ENCODE measurements around the gene METTL13.

Gene METTL13

GRCh38 chr1:171819946-171820345 lies 38.5 kb downstream of the METTL13 start:
- WGBS, 2 donors (ENCODE audit: extremely low coverage in 2 of 2, insufficient read length in 2 of 2, insufficient replicate concordance in 1 of 2) = no CpG with 5 or more reads among the region's 2 CpGs
- Histone ChIP-seq H3K4me3 (ENCODE audit: low read length in 2 of 2) (no peak overlapping the region), H2BK120ac (ENCODE audit: low read depth, low read length) (no peak overlapping the region), H3K27ac (replicated peaks; ENCODE audit: low read length) (no peak overlapping the region), H3K4me2 (ENCODE audit: insufficient read depth, low read length, poor library complexity, severe bottlenecking) (no peak overlapping the region), H2AFZ (ENCODE audit: low read length) (no peak overlapping the region), H2BK5ac (ENCODE audit: low read length) (no peak overlapping the region), H3K14ac (ENCODE audit: low read length) (no peak overlapping the region), H3K36me3 (replicated peaks in 1 of 2; ENCODE audit: control insufficient read depth in 2 of 2, insufficient read depth in 2 of 2, low read length in 2 of 2) (no peaks in the 10 kb centered on the region), H3K79me1 (ENCODE audit: low read depth, low read length) (no peaks in the 10 kb centered on the region), H4K91ac (ENCODE audit: low read depth, low read length, poor library complexity) (no peak overlapping the region), H3K4me1 (ENCODE audit: control insufficient read depth in 2 of 2, insufficient read depth in 1 of 2, low read depth in 1 of 2, low read length in 2 of 2) (peaks cover 7 to 8% of the 10 kb centered on the region in 2 donors), H2BK15ac (ENCODE audit: low read length) (no peak overlapping the region), H4K8ac (ENCODE audit: low read depth, low read length) (no peak overlapping the region), H3K9ac (ENCODE audit: low read depth, low read length, poor library complexity) (no peak overlapping the region), H3K18ac (ENCODE audit: low read length) (no peak overlapping the region), H3K27me3 (ENCODE audit: control insufficient read depth in 3 of 3, insufficient read depth in 3 of 3, low read depth in 1 of 3, low read length in 3 of 3) (peaks cover 0 to 8% (median 0%) of the 10 kb centered on the region in 3 experiments), H3K4ac (ENCODE audit: low read length) (no peak overlapping the region), H2AK5ac (ENCODE audit: low read depth, low read length) (no peak overlapping the region), H3K23ac (ENCODE audit: low read depth, low read length, poor library complexity) (no peak overlapping the region), H3K9me3 (replicated peaks in 1 of 2; ENCODE audit: control insufficient read depth in 2 of 2, insufficient read depth in 1 of 2, low read depth in 1 of 2, low read length in 2 of 2) (no peaks in the 10 kb centered on the region), H2BK12ac (ENCODE audit: low read length) (no peak overlapping the region)
- DNase-seq (ENCODE audit: low spot score) = no peak

GRCh38 chr1:171826973-171827372 lies 45.5 kb downstream of the METTL13 start:
- Histone ChIP-seq H2AFZ (ENCODE audit: low read length) (no peak overlapping the region), H3K9ac (ENCODE audit: low read depth, low read length, poor library complexity) (no peak overlapping the region), H3K23ac (ENCODE audit: low read depth, low read length, poor library complexity) (no peak overlapping the region), H3K27me3 (ENCODE audit: control insufficient read depth in 3 of 3, insufficient read depth in 3 of 3, low read depth in 1 of 3, low read length in 3 of 3) (no peaks in the 10 kb centered on the region), H3K18ac (ENCODE audit: low read length) (no peak overlapping the region), H2BK15ac (ENCODE audit: low read length) (no peak overlapping the region), H3K14ac (ENCODE audit: low read length) (no peak overlapping the region), H2BK12ac (ENCODE audit: low read length) (no peak overlapping the region), H3K4me2 (ENCODE audit: insufficient read depth, low read length, poor library complexity, severe bottlenecking) (no peak overlapping the region), H3K4me3 (ENCODE audit: low read length in 2 of 2) (no peak overlapping the region), H2BK5ac (ENCODE audit: low read length) (no peak overlapping the region), H3K27ac (replicated peaks; ENCODE audit: low read length) (no peak overlapping the region), H2BK120ac (ENCODE audit: low read depth, low read length) (no peak overlapping the region), H2AK5ac (ENCODE audit: low read depth, low read length) (no peak overlapping the region), H3K4me1 (ENCODE audit: control insufficient read depth in 2 of 2, insufficient read depth in 1 of 2, low read depth in 1 of 2, low read length in 2 of 2) (no peaks in the 10 kb centered on the region), H3K9me3 (replicated peaks in 1 of 2; ENCODE audit: control insufficient read depth in 2 of 2, insufficient read depth in 1 of 2, low read depth in 1 of 2, low read length in 2 of 2) (peaks cover 0 to 8% of the 10 kb centered on the region in 2 donors), H3K79me1 (ENCODE audit: low read depth, low read length) (no peaks in the 10 kb centered on the region), H3K4ac (ENCODE audit: low read length) (no peak overlapping the region), H4K91ac (ENCODE audit: low read depth, low read length, poor library complexity) (no peak overlapping the region), H4K8ac (ENCODE audit: low read depth, low read length) (no peak overlapping the region), H3K36me3 (replicated peaks in 1 of 2; ENCODE audit: control insufficient read depth in 2 of 2, insufficient read depth in 2 of 2, low read length in 2 of 2) (no peaks in the 10 kb centered on the region)
- WGBS, 2 donors (ENCODE audit: extremely low coverage in 2 of 2, insufficient read length in 2 of 2, insufficient replicate concordance in 1 of 2) = no CpG with 5 or more reads among the region's 1 CpG
- DNase-seq (ENCODE audit: low spot score) = no peak

GRCh38 chr1:171828794-171829193 lies 47.3 kb downstream of the METTL13 start:
- DNase-seq (ENCODE audit: low spot score) = no peak
- H2BK120ac ChIP-seq (ENCODE audit: low read depth, low read length) = no peak overlapping the region
- H3K18ac ChIP-seq (ENCODE audit: low read length) = no peak overlapping the region
- no CpG with 5 or more reads among the region's 11 CpGs for WGBS, 2 donors (ENCODE audit: extremely low coverage in 2 of 2, insufficient read length in 2 of 2, insufficient replicate concordance in 1 of 2)
- H3K27me3 ChIP-seq (ENCODE audit: control insufficient read depth in 3 of 3, insufficient read depth in 3 of 3, low read depth in 1 of 3, low read length in 3 of 3) = no peaks in the 10 kb centered on the region
- H3K9ac ChIP-seq (ENCODE audit: low read depth, low read length, poor library complexity) = no peak overlapping the region
- H3K4me1 ChIP-seq (ENCODE audit: control insufficient read depth in 2 of 2, insufficient read depth in 1 of 2, low read depth in 1 of 2, low read length in 2 of 2) = no peaks in the 10 kb centered on the region
- no peak overlapping the region for H3K4me2 ChIP-seq (ENCODE audit: insufficient read depth, low read length, poor library complexity, severe bottlenecking)
- H2BK5ac ChIP-seq (ENCODE audit: low read length) = no peak overlapping the region
- H3K79me1 ChIP-seq (ENCODE audit: low read depth, low read length) = no peaks in the 10 kb centered on the region
- H4K8ac ChIP-seq (ENCODE audit: low read depth, low read length) = no peak overlapping the region
- no peaks in the 10 kb centered on the region for H3K36me3 ChIP-seq (replicated peaks in 1 of 2; ENCODE audit: control insufficient read depth in 2 of 2, insufficient read depth in 2 of 2, low read length in 2 of 2)
- H4K91ac ChIP-seq (ENCODE audit: low read depth, low read length, poor library complexity) = no peak overlapping the region
- no peak overlapping the region for H2AFZ ChIP-seq (ENCODE audit: low read length)
- H2BK12ac ChIP-seq (ENCODE audit: low read length) = no peak overlapping the region
- no peak overlapping the region for H2AK5ac ChIP-seq (ENCODE audit: low read depth, low read length)
- H2BK15ac ChIP-seq (ENCODE audit: low read length) = no peak overlapping the region
- no peak overlapping the region for H3K27ac ChIP-seq (replicated peaks; ENCODE audit: low read length)
- no peak overlapping the region for H3K14ac ChIP-seq (ENCODE audit: low read length)
- no peak overlapping the region for H3K23ac ChIP-seq (ENCODE audit: low read depth, low read length, poor library complexity)
- H3K9me3 ChIP-seq (replicated peaks in 1 of 2; ENCODE audit: control insufficient read depth in 2 of 2, insufficient read depth in 1 of 2, low read depth in 1 of 2, low read length in 2 of 2) = peaks cover 0 to 8% of the 10 kb centered on the region in 2 donors
- no peak overlapping the region for H3K4ac ChIP-seq (ENCODE audit: low read length)
- no peak overlapping the region for H3K4me3 ChIP-seq (ENCODE audit: low read length in 2 of 2)

GRCh38 chr1:171833091-171833825 lies 51.8 kb downstream of the METTL13 start:
- Histone ChIP-seq H3K18ac (ENCODE audit: low read length) (no peak overlapping the region), H2BK5ac (ENCODE audit: low read length) (no peak overlapping the region), H2AK5ac (ENCODE audit: low read depth, low read length) (no peak overlapping the region), H2AFZ (ENCODE audit: low read length) (no peak overlapping the region), H3K14ac (ENCODE audit: low read length) (no peak overlapping the region), H3K9ac (ENCODE audit: low read depth, low read length, poor library complexity) (no peak overlapping the region), H3K36me3 (replicated peaks in 1 of 2; ENCODE audit: control insufficient read depth in 2 of 2, insufficient read depth in 2 of 2, low read length in 2 of 2) (no peaks in the 10 kb centered on the region), H3K4me1 (ENCODE audit: control insufficient read depth in 2 of 2, insufficient read depth in 1 of 2, low read depth in 1 of 2, low read length in 2 of 2) (no peaks in the 10 kb centered on the region), H4K8ac (ENCODE audit: low read depth, low read length) (no peak overlapping the region), H3K27ac (replicated peaks; ENCODE audit: low read length) (no peak overlapping the region), H4K91ac (ENCODE audit: low read depth, low read length, poor library complexity) (no peak overlapping the region), H3K9me3 (replicated peaks in 1 of 2; ENCODE audit: control insufficient read depth in 2 of 2, insufficient read depth in 1 of 2, low read depth in 1 of 2, low read length in 2 of 2) (no peaks in the 10 kb centered on the region), H3K4me3 (ENCODE audit: low read length in 2 of 2) (no peak overlapping the region), H2BK120ac (ENCODE audit: low read depth, low read length) (no peak overlapping the region), H2BK12ac (ENCODE audit: low read length) (no peak overlapping the region), H3K23ac (ENCODE audit: low read depth, low read length, poor library complexity) (no peak overlapping the region), H3K27me3 (ENCODE audit: control insufficient read depth in 3 of 3, insufficient read depth in 3 of 3, low read depth in 1 of 3, low read length in 3 of 3) (no peaks in the 10 kb centered on the region), H3K79me1 (ENCODE audit: low read depth, low read length) (no peaks in the 10 kb centered on the region), H3K4ac (ENCODE audit: low read length) (no peak overlapping the region), H2BK15ac (ENCODE audit: low read length) (no peak overlapping the region), H3K4me2 (ENCODE audit: insufficient read depth, low read length, poor library complexity, severe bottlenecking) (no peak overlapping the region)
- WGBS, 2 donors (ENCODE audit: extremely low coverage in 2 of 2, insufficient read length in 2 of 2, insufficient replicate concordance in 1 of 2) = no CpG with 5 or more reads among the region's 4 CpGs
- DNase-seq (ENCODE audit: low spot score) = no peak
